AG09309 (cell line): ENCODE results near the gene NEK6.

Experiments used
- DNase-seq: peaks from one replicate; pipeline ENCODE4 v3.0.0-alpha.2; 2010; ENCODE audit warnings: low read depth
- H3K4me3 ChIP-seq: 2 replicates; pipeline ENCODE4 v1.5.1; 2011; ENCODE audit warnings: mild to moderate bottlenecking, low read depth, low read length, moderate library complexity; ENCODE audit not compliant: control insufficient read depth
- CTCF ChIP-seq: IDR thresholded peaks from 2 replicates; pipeline ENCODE4 v1.5.1; 2011; ENCODE audit warnings: mild to moderate bottlenecking, low read depth, low read length, inconsistent platforms; ENCODE audit not compliant: insufficient read depth, control insufficient read depth; ENCODE audit errors: missing control alignments

NEK6 gene

GRCh38 chr9:124361128-124361527 is 103.4 kb downstream of the NEK6 start:
- no peak overlapping the region for H3K4me3 ChIP-seq
- no peak for DNase-seq
- TF ChIP-seq CTCF = no peak

- DNase-seq = no peak
- no peak for TF ChIP-seq CTCF
- H3K4me3 ChIP-seq = no peak overlapping the region
Measured at GRCh38 chr9:124363326-124364096, 105.8 kb downstream of the NEK6 start.

DNA sequence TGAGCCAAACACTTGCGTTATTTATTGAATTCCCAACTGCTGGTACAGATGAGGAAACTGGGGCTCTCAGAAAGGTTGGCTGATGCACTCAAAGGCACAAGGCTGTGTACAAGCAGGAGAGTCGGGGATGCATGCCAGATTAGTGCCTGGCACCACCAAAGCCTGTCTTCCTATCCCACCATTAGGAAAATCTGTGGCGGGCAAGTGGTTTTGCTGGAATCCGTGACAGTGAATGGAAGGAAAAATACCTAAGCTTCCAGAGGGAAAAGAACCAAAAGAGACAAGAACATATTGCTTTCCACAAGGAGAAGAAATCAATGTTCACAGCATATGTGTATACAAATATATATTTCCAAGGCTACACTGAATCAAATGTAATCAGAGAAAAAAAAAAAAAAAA is 106.4 kb downstream of the NEK6 start:
- no peak for DNase-seq
- no peak overlapping the region for H3K4me3 ChIP-seq
- TF ChIP-seq CTCF = no peak

GRCh38 chr9:124365036-124365435 is 107.3 kb downstream of the NEK6 start:
- no peak overlapping the region for H3K4me3 ChIP-seq
- no peak for TF ChIP-seq CTCF
- no peak for DNase-seq

DNA sequence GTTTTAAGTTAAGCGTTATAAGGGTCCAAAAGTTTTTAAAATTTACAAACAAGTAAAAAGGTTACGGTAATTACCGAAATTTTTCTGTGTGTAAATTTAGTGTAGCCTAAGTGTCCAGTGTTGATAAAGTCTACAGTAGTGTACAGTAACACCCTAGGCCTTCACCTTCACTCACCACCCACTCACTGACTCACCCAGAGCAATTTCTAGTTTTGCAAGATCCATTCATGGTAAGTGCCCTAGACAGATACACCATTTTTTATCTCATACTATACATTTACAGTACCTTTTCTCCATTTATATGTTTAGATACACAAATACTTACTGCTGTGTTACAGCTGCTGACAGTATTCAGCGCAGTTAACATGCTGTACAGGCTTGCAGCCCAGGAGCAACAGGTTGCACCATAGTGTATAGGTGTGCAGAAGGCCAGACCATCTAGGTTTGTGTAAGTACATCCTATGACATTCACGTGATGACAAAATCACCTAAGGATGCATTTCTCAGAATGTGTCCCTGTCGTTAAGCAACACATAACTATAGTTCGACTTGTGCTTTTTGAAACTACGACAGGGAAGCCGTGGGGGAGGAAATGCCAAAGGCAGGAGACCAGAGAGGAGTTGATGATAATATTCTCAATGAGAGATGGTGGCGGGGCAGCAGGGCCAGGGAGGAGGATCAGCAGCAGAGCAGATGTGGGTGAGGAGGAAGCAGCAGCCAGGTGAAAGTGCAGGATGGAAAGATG is 108.9 kb downstream of the NEK6 start:
- H3K4me3 ChIP-seq = no peak overlapping the region
- peak; percentile 14 for DNase-seq
- TF ChIP-seq CTCF = no peak

DNA sequence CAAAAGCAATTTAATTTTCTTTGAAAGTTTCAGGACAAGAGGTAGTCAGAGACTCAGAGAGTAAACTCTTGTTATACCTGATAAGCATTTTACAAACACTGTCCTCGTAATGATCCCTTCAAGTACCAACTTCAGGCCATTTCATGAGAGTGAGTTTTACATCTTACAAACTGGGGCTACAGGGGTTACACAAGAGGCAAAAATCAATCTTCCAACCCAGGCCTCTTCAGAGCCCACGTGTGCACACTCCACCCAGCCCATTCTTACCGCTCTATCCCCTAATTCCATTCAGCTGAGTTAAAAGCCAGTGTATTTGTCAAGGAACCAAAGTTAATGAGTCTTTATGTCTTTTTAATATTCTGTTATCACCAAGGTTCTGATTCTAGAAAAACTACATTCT is 110.9 kb downstream of the NEK6 start:
- no peak overlapping the region for H3K4me3 ChIP-seq
- no peak for DNase-seq
- TF ChIP-seq CTCF = no peak
